HepG2 (cell line): ENCODE measurements around the gene P2RX3. TPM values are rescaled to one million over a fixed set of nuclear protein-coding genes. Genes with fewer than 3 reads are reported as not detected.

Source experiments
- ATAC-seq: fragments of 200-7000 bp; cut with Tn5 transposase; 3 replicates; pipeline ENCODE4 v1.9.1; 2020; ENCODE audit warnings: mild to moderate bottlenecking, moderate library complexity
- BruUV-seq: library from RNA; stranded (reverse); fragments of 400-500 nt; replicated peaks from 2 replicates; lab custom pipeline; 2021; lab: Mats Ljungman, UMichigan
- CTCF ChIA-PET: fragments of 300-600 bp; formaldehyde crosslinking; extraction: SDS; loops from one replicate; lab custom pipeline; 2021; ENCODE audit warnings: low total read pairs, inconsistent platforms, low intra/inter-chr PET ratio; lab: Yijun Ruan, JAX
- POLR2A ChIA-PET: fragments of 350-600 bp; sonication (Branson Sonifier 250); formaldehyde crosslinking; loops from one replicate; lab custom pipeline; 2020; ENCODE audit warnings: antibody characterized with exemption, inconsistent platforms; lab: Yijun Ruan, JAX
- DNase-seq: peaks from one replicate; pipeline ENCODE4 v3.0.0-alpha.2; 2015; ENCODE audit warnings: low spot score
- FAIRE-seq: peaks from 3 replicates; lab custom pipeline; 2011; peaks lifted over from hg19 to GRCh38; lab: Jason Lieb, UNC
- H2AFZ ChIP-seq: one replicate; pipeline ENCODE4 v1.6.1; 2011; ENCODE audit warnings: low read length, inconsistent platforms
- H3K27ac ChIP-seq: fragments of 300-600 bp; 3 replicates; pipeline ENCODE4 v1.8.0; 2011; ENCODE audit warnings: mixed run types, mild to moderate bottlenecking, mixed read lengths, low read length, inconsistent platforms; ENCODE audit not compliant: insufficient read depth; ENCODE audit errors: extremely low read length
- H3K27me3 ChIP-seq, 2 experiments: fragments of 200-600 bp in 1 of 2; 2 replicates in 1 of 2; 3 replicates in 1 of 2; pipeline versions ENCODE4 v1.6.0 to v1.8.0; 2011; ENCODE audit warnings: low read length in 2 of 2, mild to moderate bottlenecking in 2 of 2, moderate library complexity in 2 of 2, inconsistent platforms in 1 of 2; ENCODE audit not compliant: insufficient read depth in 2 of 2, control insufficient read depth in 1 of 2
- H3K36me3 ChIP-seq, 2 experiments: fragments of 200-600 bp in 1 of 2; replicated peaks in 1 of 2; 2 replicates in 1 of 2; 3 replicates in 1 of 2; pipeline versions ENCODE4 v1.5.1 to v1.8.0; 2011; ENCODE audit warnings: low read length in 2 of 2, inconsistent platforms in 1 of 2; ENCODE audit not compliant: insufficient read depth in 2 of 2, control insufficient read depth in 1 of 2
- H3K4me1 ChIP-seq: 2 replicates; pipeline ENCODE4 v1.5.1; 2012; ENCODE audit warnings: low read length, inconsistent platforms; ENCODE audit not compliant: insufficient read depth
- H3K4me2 ChIP-seq: 2 replicates; pipeline ENCODE4 v1.6.0; 2011; ENCODE audit warnings: low read depth, low read length, inconsistent platforms
- H3K4me3 ChIP-seq, 3 experiments: fragments of 200-600 bp in 1 of 3; sonication (generic), shearing (Covaris generic) in 1 of 3; replicated peaks in 1 of 3; 2 replicates each; pipeline ENCODE4 v1.5.1; 2011 to 2016; ENCODE audit warnings: low read length in 3 of 3, inconsistent platforms in 2 of 3, low read depth in 2 of 3, mild to moderate bottlenecking in 2 of 3, control low read depth in 1 of 3, mixed read lengths in 1 of 3; ENCODE audit not compliant: insufficient read depth in 1 of 3
- H3K79me2 ChIP-seq: one replicate; pipeline ENCODE4 v1.6.1; 2011; ENCODE audit warnings: low read length, inconsistent platforms; ENCODE audit not compliant: insufficient read depth
- H3K9ac ChIP-seq: 2 replicates; pipeline ENCODE4 v1.6.0; 2011; ENCODE audit warnings: mild to moderate bottlenecking, low read depth, low read length, inconsistent platforms; ENCODE audit not compliant: insufficient read depth
- H3K9me3 ChIP-seq: 2 replicates; pipeline ENCODE4 v1.5.1; 2012; ENCODE audit warnings: mild to moderate bottlenecking, low read length
- H4K20me1 ChIP-seq: 2 replicates; pipeline ENCODE4 v1.6.0; 2011; ENCODE audit warnings: inconsistent platforms, mild to moderate bottlenecking, low read length, moderate library complexity; ENCODE audit not compliant: insufficient read depth
- CSRNP2 ChIP-seq: sonication (generic); formaldehyde crosslinking; conservative IDR thresholded peaks from 2 replicates; pipeline ENCODE4 v1.8.0; 2022; ENCODE audit warnings: low read depth, missing genetic modification reagents
- SRSF1 ChIP-seq: fragments of 200-400 bp; formaldehyde crosslinking; optimal IDR thresholded peaks from 2 replicates; pipeline ENCODE3; 2017; ENCODE audit warnings: mild to moderate bottlenecking, low read depth, low read length, moderate library complexity
- TCF7 ChIP-seq: sonication (generic); IDR thresholded peaks from 2 replicates; pipeline ENCODE4 v1.6.1; 2016; ENCODE audit warnings: antibody characterized with exemption, low read depth
- TOPORS ChIP-seq: sonication (generic); formaldehyde crosslinking; IDR thresholded peaks from 2 replicates; pipeline ENCODE4 v1.8.0; 2023; ENCODE audit warnings: mild to moderate bottlenecking, missing genetic modification reagents
- ZBTB40 ChIP-seq, 2 experiments: fragments of 450-650 bp in 1 of 2; sonication (generic) in 1 of 2; formaldehyde crosslinking in 1 of 2; IDR thresholded peaks; 2 replicates each; pipeline versions ENCODE4 v1.6.1 to v1.8.0; 2016 to 2022; ENCODE audit warnings: antibody characterized with exemption in 1 of 2, mild to moderate bottlenecking in 1 of 2, missing genetic modification reagents in 1 of 2
- ZFP91 ChIP-seq: sonication (generic); formaldehyde crosslinking; IDR thresholded peaks from 2 replicates; pipeline ENCODE4 v1.9.0; 2022; ENCODE audit warnings: missing genetic modification reagents, mild to moderate bottlenecking, borderline replicate concordance
- ZFX ChIP-seq: sonication (generic); formaldehyde crosslinking; IDR thresholded peaks from 2 replicates; pipeline ENCODE4 v1.4.0; 2020; ENCODE audit warnings: mild to moderate bottlenecking, low read depth, missing genetic modification reagents, moderate library complexity
- ZNF563 ChIP-seq: sonication (generic); formaldehyde crosslinking; IDR thresholded peaks from 2 replicates; pipeline ENCODE4 v1.8.0; 2022; ENCODE audit warnings: mild to moderate bottlenecking, moderate library complexity, missing genetic modification reagents
- ZNF597 ChIP-seq: sonication (generic); formaldehyde crosslinking; IDR thresholded peaks from 2 replicates; pipeline ENCODE4 v1.5.0; 2020; ENCODE audit warnings: missing genetic modification reagents
- ZNF766 ChIP-seq: sonication (generic); formaldehyde crosslinking; IDR thresholded peaks from 2 replicates; pipeline ENCODE4 v1.5.0; 2020; ENCODE audit warnings: missing genetic modification reagents, borderline replicate concordance
- WGBS: methylation state at CpG from one replicate; pipeline ENCODE4 v1.1.6; 2017; ENCODE audit warnings: low lambda C conversion rate; 5-methylcytosine and 5-hydroxymethylcytosine counted together
- in situ Hi-C: cut with HindIII; loops from 2 replicates; pipeline ENCODE4 v1.10.0; 2017; ENCODE audit warnings: low pct_unique_long_range_greater_than_20kb; ENCODE audit not compliant: extremely low pct_ligation_motif_present
- intact Hi-C: fragments of 100-400 bp; cut with micrococcal nuclease; formaldehyde crosslinking; loops from one replicate; pipeline ENCODE4 v1.10.0; 2022; ENCODE audit not compliant: unreplicated experiment
- polyA plus RNA-seq, 8 experiments: library from polyadenylated mRNA; depleted of rRNA in 3 of 8; stranded (reverse) in 7 of 8; unstranded in 1 of 8; fragments of >200 nt; fragmentation: Illumina TruSeq in 4 of 8; extraction: Trizol in 4 of 8; gene quantifications; 2 replicates each; pipeline versions ENCODE4 v1.2.1 to v1.2.3, GENCODE V29; 2011 to 2016; ENCODE audit warnings: low read depth in 4 of 8, missing spikeins in 1 of 8, mixed read lengths in 1 of 8; ENCODE audit not compliant: insufficient read depth in 1 of 8
- total RNA-seq, 5 experiments: library from RNA; depleted of rRNA; stranded (reverse); fragments of >200 nt; fragmentation: Illumina TruSeq; extraction: Trizol; gene quantifications; 2 replicates each; pipeline ENCODE4 v1.2.3, GENCODE V29; 2016; ENCODE audit warnings: low read depth in 1 of 5

The P2RX3 gene
- total and polyA plus RNA-seq, 2 of the 13 experiments (the other 11 are each of a cell fraction or from before 2014, with no cell fraction given) = 0.08 TPM; not detected in 1

GRCh38 chr11:57323855-57324153 lies 14.3 kb upstream of the P2RX3 start:
- intact Hi-C loops (no loop called here), in situ Hi-C loops (no loop called here)
- BruUV-seq = no TSS peak
- ATAC-seq (no peak; the same call in 2 of the 3 replicates), FAIRE-seq (no peak), DNase-seq (no peak)
- Histone ChIP-seq H3K4me1 (peaks cover 51% of the 10 kb centered on the region), H3K79me2 (peaks cover 12% of the 10 kb centered on the region), H3K4me2 (peak overlapping the region; percentile 86), H3K27me3 (no peaks in the 10 kb centered on the region; a peak in 1 of 5 replicates), H4K20me1 (peaks cover 17% of the 10 kb centered on the region; the same call in 1 of the 2 replicates), H2AFZ (no peak overlapping the region), H3K9ac (peak overlapping the region; percentile 66), H3K9me3 (no peaks in the 10 kb centered on the region), H3K4me3 (peak overlapping the region; percentile 71 to 88 (median 76)), H3K27ac (peak overlapping the region; percentile 53), H3K36me3 (peaks cover 18 to 36% of the 10 kb centered on the region in 2 experiments)
- POLR2A ChIA-PET = interaction anchor here (0.6 to 3.7 kb wide), 4 partner anchors 11 to 182 kb away, joined by 3 to 65 read pairs (median 19); partner anchors contain the start of gene SSRP1
- CTCF ChIA-PET = no interaction called here
- WGBS = 30% methylated on average over 1 of the region's 9 CpGs
- TF ChIP-seq ZBTB40 (IDR thresholded peaks at IDR 0.05) (no peak), ZBTB40 (CRISPR knock-in tag; IDR thresholded peaks at IDR 0.05) (no peak), CSRNP2 (CRISPR knock-in tag) (no peak), ZNF597 (CRISPR knock-in tag) (no peak), ZFP91 (CRISPR knock-in tag) (peak; percentile 33; the same call in 1 of the 2 replicates), TCF7 (no peak), ZFX (CRISPR knock-in tag) (no peak), TOPORS (CRISPR knock-in tag) (0 out of 2 replicates have a peak, but pooled peaks have one; percentile 3), SRSF1 (no peak), ZNF563 (CRISPR knock-in tag) (0 out of 2 replicates have a peak, but pooled peaks have one; percentile 26), ZNF766 (CRISPR knock-in tag) (no peak)
